ENCODE results near the gene RFNG. TPM values are rescaled to one million over a fixed set of nuclear protein-coding genes. Genes with fewer than 3 reads are reported as not detected.

Gene RFNG
- total RNA-seq, 1 donor from 2014 or later = 26.8 TPM

DNA sequence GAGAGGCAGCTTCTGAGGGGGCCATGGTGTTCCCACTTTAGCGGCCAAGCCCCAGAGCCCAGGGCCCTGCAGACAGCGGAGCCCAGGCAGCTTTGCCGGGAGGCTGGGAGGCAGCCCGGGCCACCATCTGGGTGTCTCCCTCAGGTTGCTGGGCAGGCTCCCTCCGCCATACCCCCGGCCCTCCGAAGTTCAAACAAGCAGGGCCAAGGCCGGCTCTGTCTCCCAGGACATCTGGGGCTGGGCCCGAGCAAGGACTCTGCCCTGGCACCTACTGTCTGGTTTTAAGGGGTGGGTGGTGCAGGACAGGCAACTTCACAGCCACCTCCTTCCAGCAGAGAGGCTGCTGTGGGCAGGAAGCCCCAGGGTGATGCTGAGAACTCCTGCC is 11.4 kb upstream of the RFNG start:
- no peak for DNase-seq (ENCODE audit: low spot score)
- Mint-ChIP-seq H3K27ac (no peak overlapping the region), H3K9me3 (no peaks in the 10 kb centered on the region), H3K27me3 (ENCODE audit: insufficient read depth) (no peaks in the 10 kb centered on the region), H3K4me1 (ENCODE audit: low read depth) (no peaks in the 10 kb centered on the region), H3K4me3 (no peak overlapping the region), H3K36me3 (ENCODE audit: low read depth) (peaks cover 6% of the 10 kb centered on the region)
- intact Hi-C loops (cut with micrococcal nuclease) = no loop called here

DNA sequence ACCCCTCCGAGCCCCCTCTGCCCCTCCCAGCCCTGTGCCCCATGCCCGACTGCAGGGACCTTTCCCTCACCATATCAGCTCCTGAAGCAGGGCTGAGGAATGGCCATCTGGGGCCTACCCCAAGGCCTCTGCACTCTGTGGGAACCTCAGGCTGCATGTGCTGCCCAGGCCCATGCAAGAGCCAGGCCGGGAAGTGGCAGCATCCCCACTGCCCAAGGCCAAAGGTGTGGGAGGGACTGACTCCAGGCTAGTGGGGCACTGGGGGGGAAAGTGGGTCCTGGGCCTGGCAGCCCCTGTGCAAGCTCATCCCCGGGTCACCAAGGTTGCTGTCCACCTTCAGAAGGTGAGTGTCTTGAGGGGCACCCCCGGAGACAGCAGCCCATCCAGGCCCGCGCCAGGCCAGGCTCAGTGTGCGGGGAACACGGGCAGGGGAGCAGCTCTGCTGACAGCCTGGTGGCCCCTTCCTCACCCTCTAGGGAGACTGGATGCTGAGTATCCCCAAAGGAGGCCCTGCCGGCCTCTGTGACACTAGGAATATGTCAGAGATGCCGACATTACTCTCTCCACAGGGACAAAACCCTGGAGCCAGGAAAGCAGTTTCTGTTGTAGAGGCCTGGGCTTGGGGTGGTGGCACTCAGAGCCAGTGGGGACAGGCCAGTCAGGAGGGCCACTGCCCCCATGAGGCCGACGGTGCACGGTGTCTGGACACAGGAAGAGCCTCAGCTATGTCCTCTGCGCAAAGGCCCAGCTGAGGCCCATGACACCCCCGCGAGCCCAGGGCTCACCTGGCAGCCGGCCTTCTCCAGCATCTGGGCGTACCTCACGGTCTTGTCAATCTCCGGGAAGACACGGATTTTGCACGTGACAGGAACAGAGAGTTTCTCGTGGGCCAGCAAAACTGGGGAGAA is 10.7 kb upstream of the RFNG start:
- Mint-ChIP-seq H3K36me3 (ENCODE audit: low read depth) (peaks cover 6% of the 10 kb centered on the region), H3K27me3 (ENCODE audit: insufficient read depth) (no peaks in the 10 kb centered on the region), H3K9me3 (no peaks in the 10 kb centered on the region), H3K27ac (no peak overlapping the region), H3K4me1 (ENCODE audit: low read depth) (no peaks in the 10 kb centered on the region), H3K4me3 (peak overlapping the region; percentile 42)
- DNase-seq (ENCODE audit: low spot score) = no peak
- intact Hi-C loops (cut with micrococcal nuclease) = no loop called here

DNA sequence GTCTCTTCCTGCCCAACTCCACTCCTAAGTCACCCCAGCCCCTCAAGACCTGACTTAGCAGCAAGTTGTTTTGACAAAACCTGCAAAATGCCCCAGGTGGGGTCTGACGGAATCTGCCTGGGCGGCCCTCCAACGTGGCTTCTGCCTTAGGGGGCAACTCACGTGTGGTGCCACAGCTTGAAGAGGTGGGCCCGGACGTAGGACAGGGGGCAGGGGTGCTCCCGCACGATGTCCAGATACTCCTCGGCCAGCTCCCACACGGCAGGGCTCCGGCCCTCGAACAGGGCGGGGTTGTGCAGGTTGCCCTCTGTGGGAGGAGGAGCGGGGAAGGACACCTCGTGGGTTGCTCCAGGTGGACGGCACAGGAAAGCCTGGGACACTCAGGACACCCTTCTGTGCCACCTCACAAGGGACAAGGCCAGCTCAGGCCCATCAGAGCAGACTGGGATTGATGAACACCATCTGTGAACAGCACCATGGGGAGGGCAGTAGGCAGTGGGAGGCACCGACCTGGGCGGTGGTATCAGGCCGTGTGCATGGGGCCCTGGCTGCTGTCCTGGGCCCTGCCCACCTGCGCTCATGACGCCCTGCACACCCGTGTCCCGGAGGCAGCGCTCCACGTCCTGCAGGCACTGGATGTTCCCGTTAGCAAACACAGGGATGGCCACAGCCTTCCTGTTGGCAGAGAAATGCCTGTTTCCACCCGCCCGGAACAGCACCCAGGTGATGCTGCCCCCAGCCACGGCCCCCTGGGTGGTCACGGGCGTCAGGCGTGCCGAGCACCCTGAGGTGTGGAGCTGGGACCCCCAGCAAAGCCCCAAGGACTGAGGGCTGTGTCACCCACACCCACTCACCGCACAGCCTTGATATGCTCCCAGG is 9.7 kb upstream of the RFNG start:
- Mint-ChIP-seq H3K9me3 (no peaks in the 10 kb centered on the region), H3K36me3 (ENCODE audit: low read depth) (peaks cover 6% of the 10 kb centered on the region), H3K27me3 (ENCODE audit: insufficient read depth) (no peaks in the 10 kb centered on the region), H3K4me3 (no peak overlapping the region), H3K4me1 (ENCODE audit: low read depth) (no peaks in the 10 kb centered on the region), H3K27ac (no peak overlapping the region)
- DNase-seq (ENCODE audit: low spot score) = no peak
- intact Hi-C loops (cut with micrococcal nuclease) = no loop called here

DNA sequence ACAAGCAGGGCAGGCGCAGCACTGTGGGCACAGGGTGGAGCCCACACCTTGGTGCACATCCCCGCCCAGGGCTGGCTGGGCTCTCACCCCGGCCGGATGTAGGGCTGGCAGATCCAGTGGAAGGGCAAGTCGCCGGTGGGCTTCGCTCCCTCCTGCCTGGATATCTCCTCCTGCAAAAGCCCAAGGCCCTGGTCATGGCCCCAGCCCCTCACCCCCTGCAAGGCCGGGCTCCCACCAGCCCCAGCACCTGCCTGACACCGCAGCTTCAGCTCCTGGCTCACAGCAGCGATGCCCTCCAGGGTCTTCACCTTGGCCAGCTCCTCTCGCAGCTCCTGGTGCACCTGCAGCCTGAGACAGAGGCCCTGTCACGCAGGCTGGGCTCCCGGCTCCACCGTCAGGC is 9.0 kb upstream of the RFNG start:
- Mint-ChIP-seq H3K27ac (no peak overlapping the region), H3K36me3 (ENCODE audit: low read depth) (peaks cover 3% of the 10 kb centered on the region), H3K4me3 (no peak overlapping the region), H3K4me1 (ENCODE audit: low read depth) (no peaks in the 10 kb centered on the region), H3K9me3 (no peaks in the 10 kb centered on the region), H3K27me3 (ENCODE audit: insufficient read depth) (no peaks in the 10 kb centered on the region)
- intact Hi-C loops (cut with micrococcal nuclease) = no loop called here
- no peak for DNase-seq (ENCODE audit: low spot score)

DNA sequence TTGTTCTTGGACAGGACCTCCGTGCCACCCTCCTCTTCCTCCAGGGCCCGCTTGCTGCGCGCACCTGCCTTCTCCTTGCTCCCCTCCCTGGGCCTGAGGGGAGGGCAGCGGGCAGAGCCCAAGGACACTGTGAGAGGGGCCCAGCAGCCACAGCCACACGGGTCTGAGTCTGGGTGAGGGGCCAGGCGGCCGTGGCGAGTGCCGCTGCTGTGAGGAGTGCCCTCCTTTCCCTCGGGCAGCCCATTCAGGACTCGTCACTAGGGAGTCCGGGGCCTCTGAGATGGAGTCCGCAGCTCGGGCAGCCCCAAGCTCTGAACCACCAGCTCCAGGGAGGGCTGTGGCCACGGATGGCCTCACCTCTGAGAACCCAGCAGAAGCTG is 8.4 kb upstream of the RFNG start:
- Mint-ChIP-seq H3K36me3 (ENCODE audit: low read depth) (peaks cover 3% of the 10 kb centered on the region), H3K4me3 (no peak overlapping the region), H3K4me1 (ENCODE audit: low read depth) (no peaks in the 10 kb centered on the region), H3K9me3 (no peaks in the 10 kb centered on the region), H3K27ac (no peak overlapping the region), H3K27me3 (ENCODE audit: insufficient read depth) (no peaks in the 10 kb centered on the region)
- intact Hi-C loops (cut with micrococcal nuclease) = no loop called here
- DNase-seq (ENCODE audit: low spot score) = no peak

DNA sequence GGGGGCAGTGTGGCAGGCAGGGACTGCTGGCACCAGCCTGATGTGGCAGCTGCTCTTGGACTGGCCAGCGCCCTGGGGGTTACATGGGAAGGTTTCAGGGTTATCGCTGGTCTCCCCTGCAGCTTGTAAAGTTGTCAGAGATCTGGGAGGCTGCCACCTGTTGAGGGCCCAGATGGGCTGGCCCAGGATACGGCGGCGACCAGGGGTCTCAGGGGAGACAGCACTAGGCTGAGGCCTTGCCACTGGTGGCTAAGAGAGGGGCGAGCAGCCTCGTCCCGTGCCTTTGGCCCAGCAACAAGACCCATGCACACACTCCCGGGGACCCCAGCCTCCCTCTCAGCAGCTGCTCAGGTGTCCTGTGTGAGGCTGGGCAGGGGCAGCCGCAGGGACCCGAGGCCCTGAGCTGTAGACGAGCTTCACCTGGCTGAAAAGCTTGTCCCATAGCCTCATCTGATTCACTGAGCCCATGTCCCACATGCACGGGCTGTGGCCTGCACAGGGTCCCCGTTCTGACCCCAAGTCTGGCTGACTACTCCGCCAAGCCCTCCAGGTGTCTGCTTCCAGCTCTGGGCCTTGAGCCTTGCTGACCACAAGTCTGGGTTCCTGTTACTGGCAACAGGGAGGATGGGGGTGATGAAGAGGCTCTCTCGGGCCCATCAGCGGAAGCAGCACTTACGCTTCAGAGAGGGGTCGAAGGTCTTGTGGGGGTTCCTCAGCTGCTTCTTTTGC is 7.8 kb upstream of the RFNG start:
- no peaks in the 10 kb centered on the region for H3K4me1 Mint-ChIP-seq (ENCODE audit: low read depth)
- no peak overlapping the region for H3K27ac Mint-ChIP-seq
- H3K4me3 Mint-ChIP-seq = no peak overlapping the region
- no peak for DNase-seq (ENCODE audit: low spot score)
- H3K27me3 Mint-ChIP-seq (ENCODE audit: insufficient read depth) = no peaks in the 10 kb centered on the region
- H3K36me3 Mint-ChIP-seq (ENCODE audit: low read depth) = peaks cover 5% of the 10 kb centered on the region
- intact Hi-C loops (cut with micrococcal nuclease) = no loop called here
- H3K9me3 Mint-ChIP-seq = no peaks in the 10 kb centered on the region

DNA sequence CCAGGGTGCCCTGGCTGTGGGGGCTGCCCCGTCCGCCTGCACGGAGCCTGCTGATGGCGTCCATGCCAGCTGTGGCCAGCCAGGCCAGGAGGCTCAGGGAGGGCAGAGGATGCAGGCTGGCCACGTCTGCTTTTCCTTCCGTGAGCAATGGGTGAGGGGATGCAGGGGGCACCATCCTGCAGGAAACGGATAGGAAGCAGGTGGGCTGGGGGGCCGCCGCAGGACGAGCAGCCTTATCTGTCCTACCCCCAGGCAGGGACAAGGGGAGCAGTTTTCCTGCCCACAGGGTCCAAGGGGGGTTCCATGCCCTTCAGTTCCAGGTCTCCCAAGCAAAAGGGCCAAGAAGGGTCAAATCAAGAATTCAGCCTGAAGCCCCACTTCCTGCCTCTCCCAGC is 7.2 kb upstream of the RFNG start:
- DNase-seq (ENCODE audit: low spot score) = no peak
- no peaks in the 10 kb centered on the region for H3K4me1 Mint-ChIP-seq (ENCODE audit: low read depth)
- H3K4me3 Mint-ChIP-seq = no peak overlapping the region
- H3K9me3 Mint-ChIP-seq = no peaks in the 10 kb centered on the region
- H3K27me3 Mint-ChIP-seq (ENCODE audit: insufficient read depth) = no peaks in the 10 kb centered on the region
- no peak overlapping the region for H3K27ac Mint-ChIP-seq
- intact Hi-C loops (cut with micrococcal nuclease) = no loop called here
- H3K36me3 Mint-ChIP-seq (ENCODE audit: low read depth) = peaks cover 5% of the 10 kb centered on the region

DNA sequence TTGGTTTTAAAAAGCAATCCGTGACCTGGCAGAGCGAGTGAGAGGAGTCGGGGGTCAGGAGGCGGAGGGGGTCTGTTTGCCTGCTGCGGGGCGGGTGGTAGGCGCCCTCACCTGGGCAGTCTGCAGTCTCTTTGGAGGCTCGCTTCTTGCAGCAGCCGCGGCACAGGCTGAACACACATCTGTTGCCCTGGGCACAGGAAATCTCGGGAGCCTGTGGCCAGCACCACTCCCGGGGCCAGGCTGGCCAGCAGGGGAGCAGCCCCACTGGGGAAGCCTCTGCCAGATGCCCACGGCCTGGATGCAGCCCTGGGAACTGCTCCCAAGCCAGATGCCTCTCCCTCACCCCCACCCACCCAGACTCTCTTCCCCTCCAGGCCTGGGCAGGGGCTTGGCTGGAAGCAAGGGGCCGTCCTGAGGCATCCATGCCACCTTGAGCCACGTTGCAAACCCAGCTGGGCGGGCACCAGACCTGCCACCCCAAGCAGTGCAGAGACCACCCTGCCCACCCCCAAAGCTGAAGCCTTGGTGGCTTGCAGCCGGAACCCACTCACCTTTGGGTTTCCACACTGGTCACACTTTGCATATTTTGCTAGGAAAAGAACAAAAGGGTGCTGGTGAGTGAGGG is 6.7 kb upstream of the RFNG start:
- DNase-seq (ENCODE audit: low spot score) = no peak
- H3K9me3 Mint-ChIP-seq = no peaks in the 10 kb centered on the region
- intact Hi-C loops (cut with micrococcal nuclease) = no loop called here
- H3K27me3 Mint-ChIP-seq (ENCODE audit: insufficient read depth) = no peaks in the 10 kb centered on the region
- H3K36me3 Mint-ChIP-seq (ENCODE audit: low read depth) = peaks cover 5% of the 10 kb centered on the region
- no peaks in the 10 kb centered on the region for H3K4me1 Mint-ChIP-seq (ENCODE audit: low read depth)
- H3K4me3 Mint-ChIP-seq = no peak overlapping the region
- peak overlapping the region; percentile 12 for H3K27ac Mint-ChIP-seq

DNA sequence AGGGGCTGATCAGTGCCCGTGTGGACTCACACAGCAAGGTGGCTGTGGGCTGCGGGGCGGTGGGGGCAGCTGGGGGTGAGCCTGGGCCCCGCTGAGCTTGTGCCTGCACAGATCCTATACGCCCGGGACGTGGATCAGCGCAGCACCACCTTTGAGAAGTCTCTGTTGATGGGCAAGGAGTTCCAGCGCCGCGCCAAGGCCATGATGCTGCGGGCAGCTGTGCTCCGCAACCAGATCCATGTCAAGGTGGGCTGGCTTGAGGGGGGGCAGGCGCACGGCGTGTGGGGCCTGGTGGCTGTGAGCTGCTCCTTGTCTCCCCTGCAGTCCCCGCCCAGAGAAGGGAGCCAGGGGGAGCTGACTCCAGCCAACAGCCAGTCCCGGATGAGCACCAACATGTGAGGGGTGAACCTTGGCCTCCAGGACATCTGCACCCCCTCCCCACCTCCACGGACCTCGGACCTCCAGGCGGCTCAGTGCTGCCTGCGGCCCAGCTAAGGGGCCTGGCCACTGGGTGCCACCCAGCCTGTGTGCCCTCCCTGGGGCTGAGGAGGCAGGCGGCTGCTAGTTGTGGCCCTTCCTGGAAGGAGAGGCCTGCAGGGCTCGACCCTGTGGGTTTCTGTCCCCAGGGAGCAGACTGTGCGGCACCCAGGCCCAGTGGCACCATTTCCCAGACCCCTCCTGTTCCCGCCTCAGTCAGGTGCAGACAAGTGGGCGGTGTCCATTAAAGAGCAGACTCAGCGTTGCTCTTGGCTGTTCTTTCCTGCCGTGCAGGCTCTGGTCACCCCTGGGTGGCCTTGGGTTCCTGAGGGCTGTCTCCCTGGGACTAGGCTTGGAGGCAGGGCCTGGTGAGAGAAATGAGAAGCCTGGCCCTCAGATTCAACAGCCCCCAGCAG is 5.4 kb upstream of the RFNG start:
- no peaks in the 10 kb centered on the region for H3K4me1 Mint-ChIP-seq (ENCODE audit: low read depth)
- H3K27me3 Mint-ChIP-seq (ENCODE audit: insufficient read depth) = no peaks in the 10 kb centered on the region
- intact Hi-C loops (cut with micrococcal nuclease) = no loop called here
- H3K27ac Mint-ChIP-seq = no peak overlapping the region
- H3K36me3 Mint-ChIP-seq (ENCODE audit: low read depth) = peaks cover 3% of the 10 kb centered on the region
- no peak for DNase-seq (ENCODE audit: low spot score)
- H3K9me3 Mint-ChIP-seq = no peaks in the 10 kb centered on the region
- H3K4me3 Mint-ChIP-seq = no peak overlapping the region

DNA sequence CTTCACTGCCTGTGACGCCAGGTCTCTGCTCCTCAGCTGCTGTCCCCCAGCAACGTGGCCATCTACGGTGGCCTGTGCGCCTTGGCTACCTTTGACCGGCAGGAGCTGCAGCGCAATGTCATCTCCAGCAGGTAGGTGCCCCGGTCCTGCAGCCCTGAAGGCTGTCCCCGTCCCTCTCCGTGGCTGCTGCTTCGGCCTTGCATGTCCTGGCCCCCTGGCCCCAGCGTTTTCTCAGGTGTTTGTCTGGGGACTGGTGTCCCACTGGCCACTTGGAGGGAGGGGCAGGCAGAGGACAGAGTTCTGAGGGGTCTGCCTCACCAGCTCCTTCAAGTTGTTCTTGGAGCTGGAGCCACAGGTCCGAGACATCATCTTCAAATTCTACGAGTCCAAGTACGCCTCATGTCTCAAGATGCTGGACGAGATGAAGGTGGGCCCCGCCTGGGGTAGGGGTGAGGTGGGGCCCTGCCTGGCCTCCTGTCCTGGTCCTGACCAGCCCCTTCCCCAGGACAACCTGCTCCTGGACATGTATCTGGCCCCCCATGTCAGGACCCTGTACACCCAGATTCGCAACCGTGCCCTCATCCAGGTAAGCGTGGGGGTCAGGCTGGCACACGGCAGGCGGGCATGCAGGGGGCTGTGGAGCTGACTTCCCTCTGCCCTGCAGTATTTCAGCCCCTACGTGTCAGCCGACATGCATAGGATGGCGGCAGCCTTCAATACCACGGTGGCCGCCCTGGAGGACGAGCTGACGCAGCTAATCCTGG is 4.5 kb upstream of the RFNG start:
- Mint-ChIP-seq H3K4me3 (no peak overlapping the region), H3K27ac (no peak overlapping the region), H3K4me1 (ENCODE audit: low read depth) (no peaks in the 10 kb centered on the region), H3K9me3 (no peaks in the 10 kb centered on the region), H3K27me3 (ENCODE audit: insufficient read depth) (no peaks in the 10 kb centered on the region), H3K36me3 (ENCODE audit: low read depth) (peaks cover 3% of the 10 kb centered on the region)
- DNase-seq (ENCODE audit: low spot score) = no peak
- intact Hi-C loops (cut with micrococcal nuclease) = no loop called here

Measured in activated T-helper 1 cell treated with anti-CD3 and anti-CD28 coated beads, Interleukin-12 subunit alpha, Interleukin-12 subunit beta, Interleukin-2, Interleukin-4 antibody, amounts not matched to agents 30 ng/mL and 10 ng/mL and 1 ng/mL, durations not matched to agents 14 hours and 24 hours and 36 hours (primary cell).